Smooth muscle cell (in vitro differentiated cells): ENCODE data around the gene CXCL3. TPM values are rescaled to one million over a fixed set of nuclear protein-coding genes. Genes with fewer than 3 reads are reported as not detected.

Source experiments
- DNase-seq: peaks from one replicate; lab custom pipeline; 2025; ENCODE audit not compliant: unreplicated experiment; lab: John Stamatoyannopoulos, UW
- H2AFZ ChIP-seq: fragments of 200-600 bp; sonication (generic); 2 replicates; pipeline ENCODE4 v1.6.0; 2016; ENCODE audit warnings: antibody characterized with exemption, low read depth, mild to moderate bottlenecking
- H3F3A ChIP-seq: fragments of 200-600 bp; sonication (generic); 2 replicates; pipeline ENCODE4 v1.6.0; 2017; ENCODE audit warnings: antibody characterized with exemption, low read depth
- H3K27ac ChIP-seq: fragments of 200-600 bp; sonication (generic); 2 replicates; pipeline ENCODE4 v1.5.1; 2016; ENCODE audit warnings: low read depth, mild to moderate bottlenecking
- H3K27me3 ChIP-seq: fragments of 200-600 bp; sonication (generic); 2 replicates; pipeline ENCODE4 v1.6.1; 2016; ENCODE audit warnings: low read depth, mild to moderate bottlenecking
- H3K36me3 ChIP-seq: fragments of 200-600 bp; sonication (generic); 2 replicates; pipeline ENCODE4 v1.5.1; 2016; ENCODE audit warnings: low read depth
- H3K4me1 ChIP-seq: fragments of 200-600 bp; sonication (generic); 2 replicates; pipeline ENCODE4 v1.5.1; 2016; ENCODE audit warnings: low read depth
- H3K4me2 ChIP-seq: fragments of 200-600 bp; sonication (generic); 2 replicates; pipeline ENCODE4 v1.6.0; 2016; ENCODE audit warnings: mild to moderate bottlenecking
- H3K4me3 ChIP-seq: fragments of 200-600 bp; sonication (generic); 2 replicates; pipeline ENCODE4 v1.5.1; 2016; ENCODE audit warnings: mild to moderate bottlenecking
- H3K79me2 ChIP-seq: fragments of 200-600 bp; sonication (generic); 2 replicates; pipeline ENCODE4 v1.6.0; 2016; ENCODE audit warnings: low read depth, mild to moderate bottlenecking
- H3K9ac ChIP-seq: fragments of 200-600 bp; sonication (generic); 2 replicates; pipeline ENCODE4 v1.6.0; 2016; ENCODE audit warnings: low read depth
- H3K9me3 ChIP-seq: fragments of 200-600 bp; sonication (generic); replicated peaks from 2 replicates; pipeline ENCODE4 v1.5.1; 2016; ENCODE audit warnings: low read depth
- H4K20me1 ChIP-seq: fragments of 200-600 bp; sonication (generic); 2 replicates; pipeline ENCODE4 v1.6.0; 2016; ENCODE audit warnings: low read depth
- WGBS: methylation state at CpG from one replicate; pipeline ENCODE4 v1.1.7; 2016; ENCODE audit warnings: low lambda C conversion rate; 5-methylcytosine and 5-hydroxymethylcytosine counted together
- polyA plus RNA-seq: library from polyadenylated mRNA; unstranded; fragments of >200 nt; fragmentation: Nextera tagmentation; extraction: Ambion mirVana; gene quantifications from 2 replicates; pipeline ENCODE4 v1.2.1, GENCODE V29; 2016
- total RNA-seq: library from RNA; depleted of rRNA; stranded (reverse); fragments of >200 nt; gene quantifications from 2 replicates; pipeline ENCODE4 v1.2.3, GENCODE V29; 2014
- TF ChIP-seq, protein P1 (sequence below): fragments of 200-600 bp; sonication (generic); IDR thresholded peaks from 2 replicates; pipeline ENCODE4 v1.5.1; 2017; ENCODE audit warnings: borderline replicate concordance, mild to moderate bottlenecking, antibody characterized with exemption; ENCODE audit not compliant: insufficient read depth, poor library complexity, severe bottlenecking

CXCL3 gene
- total and polyA plus RNA-seq, 2 experiments from 2014 or later: 1.6 to 5.6 TPM

DNA sequence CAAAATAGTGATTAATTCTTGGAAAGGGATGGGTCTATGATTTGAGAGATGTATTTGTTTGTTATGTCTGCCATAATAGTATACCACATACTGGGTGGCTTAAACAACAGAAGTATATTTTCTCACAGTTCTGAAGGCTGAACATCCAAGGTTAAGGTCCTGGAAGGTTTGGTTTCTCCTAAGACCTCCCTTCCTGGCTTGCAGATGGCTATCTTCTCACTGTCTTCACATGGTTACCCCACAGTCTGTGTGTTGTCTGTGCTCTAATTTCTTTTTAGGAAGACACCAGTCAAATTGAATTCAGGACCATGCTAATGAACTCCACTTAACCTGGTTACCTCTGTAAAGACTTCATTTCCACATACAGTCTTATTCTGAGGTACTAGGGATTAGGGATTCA lies 34.9 kb upstream of the CXCL3 start:
- Histone ChIP-seq H3F3A (no peaks in the 10 kb centered on the region), H3K4me3 (no peak overlapping the region), H3K79me2 (no peaks in the 10 kb centered on the region), H2AFZ (no peak overlapping the region), H3K27ac (no peak overlapping the region), H3K9ac (no peak overlapping the region), H3K27me3 (no peaks in the 10 kb centered on the region), H3K36me3 (peaks cover 3% of the 10 kb centered on the region), H3K9me3 (no peaks in the 10 kb centered on the region), H3K4me1 (no peaks in the 10 kb centered on the region), H4K20me1 (no peaks in the 10 kb centered on the region), H3K4me2 (no peak overlapping the region)
- DNase-seq: no peak
- TF ChIP-seq, protein P1, sequence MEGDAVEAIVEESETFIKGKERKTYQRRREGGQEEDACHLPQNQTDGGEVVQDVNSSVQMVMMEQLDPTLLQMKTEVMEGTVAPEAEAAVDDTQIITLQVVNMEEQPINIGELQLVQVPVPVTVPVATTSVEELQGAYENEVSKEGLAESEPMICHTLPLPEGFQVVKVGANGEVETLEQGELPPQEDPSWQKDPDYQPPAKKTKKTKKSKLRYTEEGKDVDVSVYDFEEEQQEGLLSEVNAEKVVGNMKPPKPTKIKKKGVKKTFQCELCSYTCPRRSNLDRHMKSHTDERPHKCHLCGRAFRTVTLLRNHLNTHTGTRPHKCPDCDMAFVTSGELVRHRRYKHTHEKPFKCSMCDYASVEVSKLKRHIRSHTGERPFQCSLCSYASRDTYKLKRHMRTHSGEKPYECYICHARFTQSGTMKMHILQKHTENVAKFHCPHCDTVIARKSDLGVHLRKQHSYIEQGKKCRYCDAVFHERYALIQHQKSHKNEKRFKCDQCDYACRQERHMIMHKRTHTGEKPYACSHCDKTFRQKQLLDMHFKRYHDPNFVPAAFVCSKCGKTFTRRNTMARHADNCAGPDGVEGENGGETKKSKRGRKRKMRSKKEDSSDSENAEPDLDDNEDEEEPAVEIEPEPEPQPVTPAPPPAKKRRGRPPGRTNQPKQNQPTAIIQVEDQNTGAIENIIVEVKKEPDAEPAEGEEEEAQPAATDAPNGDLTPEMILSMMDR: no peak

DNA sequence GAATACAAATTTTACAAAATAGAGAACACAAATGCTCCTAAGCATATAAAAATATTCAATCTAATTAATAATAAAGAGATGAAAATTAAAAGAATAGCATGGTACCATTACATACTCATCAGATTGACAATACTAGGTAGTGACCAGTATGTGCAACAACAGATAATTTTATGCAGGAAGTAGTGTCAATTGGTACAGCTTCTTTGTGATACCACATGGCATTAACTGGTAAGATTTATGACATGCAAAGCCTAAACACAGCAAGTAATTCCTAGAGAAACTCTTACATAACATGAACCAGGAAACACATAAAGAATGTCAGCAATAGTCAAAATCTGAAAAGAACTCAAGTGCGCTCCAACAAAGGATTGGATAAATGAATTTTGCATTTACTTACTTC lies 34.2 kb upstream of the CXCL3 start:
- H3K4me1 ChIP-seq: no peaks in the 10 kb centered on the region
- no peaks in the 10 kb centered on the region for H4K20me1 ChIP-seq
- no peaks in the 10 kb centered on the region for H3K79me2 ChIP-seq
- peaks cover 3% of the 10 kb centered on the region for H3K36me3 ChIP-seq
- TF ChIP-seq, protein P1: no peak
- H3K4me2 ChIP-seq: no peak overlapping the region
- DNase-seq: no peak
- no peaks in the 10 kb centered on the region for H3F3A ChIP-seq
- H3K9ac ChIP-seq: no peak overlapping the region
- 95% methylated on average over 1 of the region's 1 CpG for WGBS
- no peaks in the 10 kb centered on the region for H3K9me3 ChIP-seq
- H3K27ac ChIP-seq: no peak overlapping the region
- H3K4me3 ChIP-seq: no peak overlapping the region
- H3K27me3 ChIP-seq: no peaks in the 10 kb centered on the region
- H2AFZ ChIP-seq: no peak overlapping the region

DNA sequence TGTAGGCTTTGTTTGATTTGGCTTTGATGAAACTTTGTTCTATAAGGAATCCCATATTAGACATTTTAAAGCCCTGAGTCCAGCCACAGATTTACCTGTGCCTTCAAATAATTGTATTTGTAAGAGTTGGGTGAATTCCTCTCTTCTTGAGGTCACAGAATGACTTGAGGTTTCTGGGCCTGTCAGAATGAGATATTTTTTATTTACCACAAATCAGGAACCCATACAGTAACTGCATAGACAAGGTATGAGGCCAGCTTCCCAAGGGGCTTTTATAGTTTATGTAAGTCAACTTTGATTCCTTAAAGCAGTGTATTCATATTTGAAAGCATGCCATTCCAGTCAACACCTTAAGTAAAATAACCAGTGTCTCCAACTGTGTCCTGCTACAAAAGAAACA lies 29.1 kb upstream of the CXCL3 start:
- H3F3A ChIP-seq: no peaks in the 10 kb centered on the region
- no peak overlapping the region for H3K27ac ChIP-seq
- H2AFZ ChIP-seq: no peak overlapping the region
- no peaks in the 10 kb centered on the region for H3K4me1 ChIP-seq
- H3K9me3 ChIP-seq: no peaks in the 10 kb centered on the region
- H3K36me3 ChIP-seq: peaks cover 3% of the 10 kb centered on the region
- DNase-seq: no peak
- H4K20me1 ChIP-seq: no peaks in the 10 kb centered on the region
- H3K9ac ChIP-seq: no peak overlapping the region
- H3K79me2 ChIP-seq: no peaks in the 10 kb centered on the region
- no peaks in the 10 kb centered on the region for H3K27me3 ChIP-seq
- no peak overlapping the region for H3K4me3 ChIP-seq
- H3K4me2 ChIP-seq: no peak overlapping the region
- TF ChIP-seq, protein P1: no peak

DNA sequence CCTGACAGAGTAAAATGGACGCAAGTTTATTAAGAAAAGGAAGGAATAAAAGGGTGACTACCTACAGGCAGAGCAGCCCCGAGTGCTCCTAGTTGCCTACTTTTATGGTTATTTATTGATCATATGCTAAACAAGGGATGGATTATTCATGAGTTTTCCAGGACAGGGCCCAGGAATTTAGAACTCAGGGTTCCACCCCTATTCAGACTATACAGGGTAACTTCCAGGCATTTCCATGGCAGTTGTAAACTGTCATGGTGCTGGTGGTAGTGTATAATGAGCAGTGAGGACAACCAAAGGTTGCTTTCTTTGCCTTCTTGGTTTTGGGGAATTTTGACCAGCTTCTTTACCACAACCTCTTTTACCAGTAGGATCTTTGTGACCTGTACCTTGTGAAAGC lies 27.7 kb upstream of the CXCL3 start:
- no peak overlapping the region for H3K4me2 ChIP-seq
- H3K9ac ChIP-seq: no peak overlapping the region
- H4K20me1 ChIP-seq: no peaks in the 10 kb centered on the region
- H3K27ac ChIP-seq: no peak overlapping the region
- H3K9me3 ChIP-seq: no peaks in the 10 kb centered on the region
- DNase-seq: no peak
- no peaks in the 10 kb centered on the region for H3F3A ChIP-seq
- no peak overlapping the region for H3K4me3 ChIP-seq
- no peaks in the 10 kb centered on the region for H3K79me2 ChIP-seq
- 98% methylated on average over 2 of the region's 2 CpGs for WGBS
- H2AFZ ChIP-seq: no peak overlapping the region
- peaks cover 3% of the 10 kb centered on the region for H3K36me3 ChIP-seq
- no peaks in the 10 kb centered on the region for H3K27me3 ChIP-seq
- H3K4me1 ChIP-seq: no peaks in the 10 kb centered on the region
- TF ChIP-seq, protein P1: no peak
